GM19099 (cell line): ENCODE measurements around the gene E2F4.

Source experiments
- POLR2A ChIP-seq: IDR thresholded peaks from 3 replicates; pipeline ENCODE4 v1.6.1; 2011; ENCODE audit warnings: low read depth; ENCODE audit not compliant: insufficient read length; ENCODE audit errors: extremely low read depth

E2F4 gene

DNA sequence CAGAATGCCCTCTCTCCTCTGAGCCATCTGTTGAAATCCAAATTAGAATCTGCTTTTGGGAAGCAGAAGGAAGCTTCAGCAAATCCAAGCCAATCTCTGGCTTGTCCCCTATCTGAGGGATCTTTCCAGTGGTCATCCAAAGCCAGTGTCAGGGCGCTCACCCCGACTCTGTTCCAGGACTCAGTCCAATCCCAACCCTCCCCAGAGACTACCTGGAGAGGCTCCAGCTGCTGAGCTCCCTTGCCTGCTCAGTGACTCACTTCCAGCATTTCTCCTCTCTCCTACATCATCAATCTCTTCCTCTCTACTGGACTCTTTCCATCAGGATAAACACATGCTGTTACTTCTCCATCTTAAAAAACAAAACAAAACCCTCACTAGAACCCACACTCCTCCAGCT is 10.6 kb upstream of the E2F4 start:
- no peak for TF ChIP-seq POLR2A

DNA sequence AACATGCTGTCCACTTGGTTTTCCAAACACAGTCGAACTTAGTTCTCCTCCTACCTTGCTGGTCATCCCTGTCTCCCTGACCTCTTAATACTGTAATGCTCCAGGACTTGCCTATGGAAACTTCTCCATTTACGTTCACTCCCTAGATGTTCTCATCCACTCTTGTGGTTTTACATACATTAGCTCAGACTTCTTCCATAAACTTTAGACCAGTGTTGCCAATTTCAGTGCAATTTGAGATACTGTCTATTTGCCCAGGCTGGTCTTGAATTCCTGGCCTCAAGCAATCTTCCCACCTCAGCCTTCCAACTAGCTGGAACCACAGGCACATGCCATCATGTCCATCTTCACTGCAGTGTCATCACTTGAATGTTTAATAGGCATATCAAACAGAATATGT is 9.7 kb upstream of the E2F4 start:
- TF ChIP-seq POLR2A: no peak

DNA sequence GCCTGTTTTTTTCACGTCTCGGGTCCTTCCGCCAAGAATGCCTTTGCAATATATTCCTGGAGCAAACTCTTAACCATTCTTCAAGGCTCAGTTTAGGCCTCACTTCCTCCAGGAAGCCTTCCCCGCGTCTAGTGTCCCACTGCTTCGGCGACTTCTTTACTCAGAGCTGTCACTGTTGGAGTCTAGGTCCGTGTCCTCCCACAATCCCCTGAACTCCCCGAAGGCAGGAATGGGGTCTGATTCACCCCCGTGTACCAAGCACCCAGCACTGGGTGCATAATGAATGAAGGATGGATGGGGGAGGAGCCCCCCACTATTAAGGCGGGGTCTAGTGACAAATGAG is 8.7 kb upstream of the E2F4 start:
- TF ChIP-seq POLR2A: no peak

DNA sequence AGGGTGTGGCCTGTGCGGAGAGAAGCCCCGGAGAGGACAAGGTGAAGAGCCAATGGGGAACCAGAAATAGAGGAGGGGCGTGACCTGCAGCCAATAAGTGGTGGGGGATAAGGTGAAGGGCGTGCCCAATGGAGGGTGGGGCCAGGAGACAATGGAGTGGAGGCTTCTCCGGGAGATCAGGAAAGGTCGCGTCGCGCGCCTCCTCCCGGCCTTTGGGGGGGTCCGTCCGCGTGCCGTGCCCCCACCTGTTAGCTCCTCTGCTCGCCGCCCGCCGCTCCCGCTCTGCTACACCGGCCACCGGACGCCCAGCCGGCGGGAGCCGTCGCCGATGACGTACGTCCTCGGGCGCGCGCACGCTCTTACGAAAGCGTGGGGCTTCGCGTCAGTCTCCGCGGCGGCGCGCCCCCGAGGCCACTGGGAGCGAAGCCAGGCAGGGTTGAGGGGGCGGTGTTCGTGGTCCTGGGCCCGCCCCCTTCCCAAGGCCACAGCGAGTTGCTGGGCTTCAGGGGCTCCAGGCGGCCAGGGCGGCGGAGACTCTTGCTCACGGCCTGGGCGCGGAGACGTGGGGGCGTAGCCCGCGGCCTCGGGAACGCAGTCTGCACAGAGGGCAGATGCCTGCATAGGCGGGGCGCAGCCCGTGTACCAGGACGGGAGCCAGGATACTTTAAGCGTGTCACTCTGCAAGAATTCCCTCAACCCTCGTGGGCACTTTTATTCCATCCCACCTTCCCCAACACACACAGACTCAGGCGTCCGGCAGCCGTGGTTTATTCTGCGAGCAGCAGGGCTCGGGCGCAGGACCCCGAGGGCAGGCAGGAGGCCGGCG is 8.1 kb upstream of the E2F4 start, which contains the start of gene MATCAP1:
Gene MATCAP1 (minus strand): TSS at position 337 of the 826 bp plus-strand sequence. CDS start 3,353 bp downstream, outside the sequence.
- peak; percentile 67 for TF ChIP-seq POLR2A

DNA sequence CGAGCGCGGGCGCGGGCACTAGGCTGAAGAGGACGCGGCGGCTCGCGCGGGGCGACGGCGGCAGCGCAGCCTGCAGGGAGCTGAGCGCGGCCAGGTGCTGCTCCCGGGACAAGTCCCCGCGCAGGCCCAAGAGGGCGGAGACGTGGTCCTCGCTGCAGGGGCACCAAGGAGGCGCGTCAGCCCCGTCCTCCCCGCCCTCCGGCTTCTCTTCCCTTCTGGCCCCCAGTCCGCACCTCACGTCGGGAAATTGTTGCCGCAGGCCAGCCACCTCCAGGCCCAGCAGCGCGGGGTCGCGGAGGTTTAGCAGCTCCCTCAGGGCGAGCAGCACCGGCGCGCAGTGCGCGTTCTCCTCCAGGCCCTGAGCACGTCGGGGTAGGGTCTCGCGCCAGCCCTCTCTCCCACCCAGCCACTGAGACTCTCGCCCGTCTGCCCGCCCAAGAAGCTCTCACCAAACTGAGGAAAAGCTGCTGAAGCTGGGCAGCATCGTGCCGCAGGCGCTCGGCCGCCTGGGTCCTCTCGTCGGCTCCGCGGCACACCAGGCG is 7.4 kb upstream of the E2F4 start:
- TF ChIP-seq POLR2A: no peak

DNA sequence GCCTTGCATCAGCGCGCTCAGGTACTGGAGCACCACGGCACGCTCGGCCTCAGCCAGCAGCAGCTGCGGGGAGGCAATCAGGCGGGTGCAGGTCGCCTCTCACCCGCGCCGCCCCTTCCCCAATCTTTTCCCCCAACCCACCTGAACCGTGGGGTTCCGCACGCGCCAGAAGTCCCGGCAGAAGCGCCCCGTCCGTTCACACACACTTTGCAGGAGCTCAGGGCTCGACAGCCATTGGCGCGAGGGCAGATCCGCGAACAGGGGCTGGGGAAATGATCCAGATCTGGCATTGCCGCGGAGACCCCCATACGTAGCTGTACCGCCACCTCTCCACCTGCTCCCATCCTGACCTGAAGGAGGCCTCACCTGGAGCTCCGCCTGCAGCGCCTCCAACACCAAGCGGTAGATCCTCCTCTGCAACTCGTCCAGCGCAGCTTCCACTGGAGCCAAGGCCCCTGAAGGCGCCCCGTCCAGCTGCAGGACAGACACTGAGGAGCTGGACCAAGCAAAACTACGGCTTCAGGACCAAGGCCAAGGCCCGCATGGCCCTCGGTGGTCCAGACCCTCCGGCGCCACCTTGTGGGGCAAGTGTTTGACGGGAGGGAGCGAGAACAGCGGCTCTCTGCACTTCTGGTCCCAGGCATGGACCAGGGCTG is 6.8 kb upstream of the E2F4 start:
- no peak for TF ChIP-seq POLR2A

DNA sequence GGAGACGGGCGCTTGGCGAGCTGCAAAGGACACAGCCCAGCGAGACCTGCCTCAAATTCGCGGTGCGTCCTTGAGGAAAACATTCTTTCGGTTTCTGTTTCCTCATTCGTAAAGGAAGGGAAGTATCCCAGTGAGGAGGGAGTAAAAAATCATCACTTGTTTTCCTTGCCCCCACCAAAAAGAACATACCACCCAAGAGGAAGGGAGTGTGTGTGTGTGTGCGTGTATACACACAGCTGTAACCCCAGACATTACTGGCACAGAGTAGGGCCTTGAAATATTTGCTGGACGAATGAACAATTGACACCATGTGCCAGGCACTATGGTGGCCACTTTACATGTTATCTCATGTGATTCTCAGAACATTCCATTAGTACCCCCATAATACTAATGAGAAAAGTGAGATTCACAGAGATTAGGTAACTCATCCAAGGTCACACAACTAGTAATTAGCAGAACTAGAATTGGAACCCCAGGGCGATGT is 6.3 kb upstream of the E2F4 start:
- TF ChIP-seq POLR2A: no peak

DNA sequence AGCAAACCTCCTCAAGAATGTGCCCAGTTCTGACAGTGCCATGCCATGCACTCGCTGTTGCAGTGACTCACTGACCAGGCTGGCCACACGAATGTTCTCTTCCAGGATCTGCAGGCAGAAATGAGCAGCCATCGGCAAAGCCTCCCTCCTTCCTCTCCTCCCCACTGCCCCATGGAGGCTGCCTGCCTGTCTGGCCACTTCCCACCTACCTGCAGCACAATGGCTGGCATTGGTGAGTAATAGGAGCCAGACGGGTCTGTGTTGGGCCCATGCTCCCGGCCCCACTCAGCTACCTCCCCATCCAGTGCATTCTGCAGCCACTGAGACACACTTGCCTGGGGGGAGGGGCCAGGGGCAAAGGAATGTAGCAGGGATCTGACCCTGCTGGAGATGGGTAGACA is 5.4 kb upstream of the E2F4 start:
- TF ChIP-seq POLR2A: no peak

DNA sequence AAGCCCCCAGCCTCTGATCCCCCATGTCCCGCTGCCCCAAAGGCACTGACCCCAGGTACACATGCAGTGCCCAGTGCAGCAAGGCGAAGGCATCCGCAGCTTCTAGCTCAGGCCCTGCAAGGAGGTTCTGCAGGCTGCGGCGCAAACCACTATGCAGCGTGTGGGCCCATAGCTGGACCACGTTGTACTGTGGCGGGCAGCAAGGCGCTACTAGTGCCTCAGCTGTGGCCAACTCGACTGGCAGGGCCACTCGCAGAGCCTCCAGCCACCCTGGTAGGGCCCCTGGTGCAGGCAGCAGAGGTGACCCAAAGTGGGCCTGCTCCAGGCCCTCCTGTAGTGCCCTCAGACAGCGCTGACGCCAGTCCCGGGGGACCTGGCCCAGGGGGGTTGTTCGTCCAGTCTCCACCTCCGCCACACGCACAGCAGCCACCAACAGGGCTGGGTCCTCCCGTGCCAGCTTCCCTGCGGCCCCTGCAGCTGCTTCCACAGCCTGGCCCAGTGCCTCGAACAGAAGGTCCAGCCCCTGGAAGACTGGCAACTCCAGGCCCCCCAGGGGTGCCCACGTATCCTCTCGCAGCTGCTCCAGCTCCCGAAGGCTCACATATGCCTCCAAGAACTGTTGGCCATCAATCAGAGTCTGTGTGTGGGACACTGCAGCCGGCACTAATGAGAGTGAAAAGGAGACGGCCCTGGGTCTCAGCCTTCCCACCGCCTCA is 4.6 kb upstream of the E2F4 start:
- TF ChIP-seq POLR2A: no peak

DNA sequence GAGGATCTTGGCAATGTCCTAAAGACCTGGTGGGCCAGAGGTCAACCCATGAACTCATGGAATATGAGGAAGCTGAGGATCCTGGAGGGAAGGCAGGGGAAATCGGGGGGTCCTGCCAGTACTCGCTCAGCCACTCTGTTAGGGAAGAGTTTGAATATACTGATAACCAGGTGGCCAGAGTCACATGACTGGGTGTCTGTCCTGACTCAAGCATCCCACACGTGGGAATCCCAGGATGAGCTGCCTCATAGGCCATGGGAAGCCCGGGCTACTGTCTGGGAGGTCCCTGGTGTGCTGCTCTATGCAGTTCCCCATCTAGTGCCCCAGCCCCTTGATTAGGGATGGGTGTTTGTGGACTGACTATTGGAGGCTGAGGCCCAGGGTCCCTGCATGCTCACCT is 3.6 kb upstream of the E2F4 start:
- TF ChIP-seq POLR2A: no peak

DNA sequence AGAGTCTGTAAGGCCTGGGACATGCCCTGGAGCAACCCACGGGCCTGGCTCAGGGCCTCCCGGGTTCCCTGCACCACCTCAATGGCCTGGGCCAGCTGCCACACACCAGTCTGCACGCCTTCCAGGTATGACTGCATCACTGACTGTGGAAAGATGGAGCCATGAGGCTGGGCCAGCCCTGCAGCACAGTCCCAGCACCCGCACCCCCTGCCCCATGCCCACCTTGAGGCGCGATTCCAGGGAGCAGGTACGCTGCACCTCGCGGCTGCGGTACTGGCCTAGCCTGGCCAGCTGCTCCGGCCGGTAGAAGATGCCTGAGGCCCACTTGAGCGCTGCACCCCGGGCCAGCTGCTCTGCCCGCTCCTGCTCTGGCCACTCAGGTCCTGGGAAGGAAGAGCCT is 3.2 kb upstream of the E2F4 start:
- TF ChIP-seq POLR2A: no peak

DNA sequence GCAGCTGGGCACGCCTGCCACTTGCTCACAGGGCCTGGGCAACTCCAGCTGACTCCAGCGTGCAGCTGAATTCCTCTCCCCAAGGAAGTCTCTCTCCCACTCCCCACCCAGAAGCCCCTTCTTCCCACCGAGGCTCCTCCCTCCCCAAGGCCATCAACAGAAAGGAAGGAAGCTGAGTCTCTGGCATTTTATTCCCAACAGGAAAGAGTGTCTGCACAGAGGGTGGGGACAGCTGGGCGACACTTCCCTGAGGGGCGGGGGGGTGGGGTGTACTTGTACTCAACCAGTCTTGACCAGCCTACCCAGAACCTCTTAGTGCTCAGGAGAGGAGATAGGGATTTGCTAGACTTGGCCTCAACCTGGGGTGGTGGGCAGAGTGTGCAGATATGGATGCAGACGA is 1.9 kb upstream of the E2F4 start, which contains the start of gene EXOC3L1:
Gene EXOC3L1 (minus strand): TSS at position 96 of the 400 bp plus-strand sequence. CDS start 460 bp downstream, outside the sequence.
- TF ChIP-seq POLR2A: no peak

DNA sequence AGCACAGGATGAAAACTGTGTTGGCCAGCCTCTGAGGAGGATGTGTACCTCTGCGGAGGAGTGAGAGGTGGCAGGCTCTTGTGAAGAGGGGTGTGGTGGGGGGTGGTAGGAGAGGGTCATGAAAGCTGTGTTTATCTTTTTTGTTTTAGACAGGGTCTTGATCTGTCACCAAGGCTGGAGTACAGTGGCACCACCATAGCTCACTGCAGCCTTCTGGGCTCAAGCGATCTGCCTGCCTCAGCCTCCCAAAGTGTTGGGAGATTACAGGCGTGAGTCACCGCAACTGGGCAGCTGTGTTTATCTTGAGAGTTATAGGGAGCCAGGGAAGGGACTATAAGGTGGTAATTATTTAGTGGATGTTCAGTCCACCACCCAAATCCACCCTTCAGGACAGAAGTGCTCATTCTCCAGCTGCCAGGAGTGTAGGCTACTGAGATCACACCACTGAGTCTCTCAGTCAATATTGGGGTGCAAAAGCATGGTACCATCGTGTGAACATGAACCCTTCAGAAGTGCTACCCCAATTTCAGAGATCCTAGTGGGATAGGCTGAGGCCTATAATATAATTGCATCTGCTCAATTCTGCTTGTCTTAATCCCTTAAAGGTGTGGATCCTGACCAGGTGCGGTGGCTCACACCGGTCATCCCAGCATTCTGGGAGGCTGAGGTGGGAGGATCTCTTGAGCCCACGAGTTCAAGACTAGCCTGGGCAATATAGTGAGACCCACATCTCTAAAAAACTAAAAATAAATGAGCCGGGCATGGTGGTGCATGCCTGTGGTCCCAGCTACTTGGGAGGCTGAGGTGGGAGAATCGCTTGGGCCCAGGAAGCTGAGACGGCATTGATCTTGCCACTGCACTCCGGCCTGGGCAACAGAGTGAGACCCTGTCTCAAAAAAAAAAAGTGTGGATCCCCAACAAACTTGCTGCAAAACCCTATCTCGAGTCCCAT is 1.2 kb upstream of the E2F4 start:
- no peak for TF ChIP-seq POLR2A

DNA sequence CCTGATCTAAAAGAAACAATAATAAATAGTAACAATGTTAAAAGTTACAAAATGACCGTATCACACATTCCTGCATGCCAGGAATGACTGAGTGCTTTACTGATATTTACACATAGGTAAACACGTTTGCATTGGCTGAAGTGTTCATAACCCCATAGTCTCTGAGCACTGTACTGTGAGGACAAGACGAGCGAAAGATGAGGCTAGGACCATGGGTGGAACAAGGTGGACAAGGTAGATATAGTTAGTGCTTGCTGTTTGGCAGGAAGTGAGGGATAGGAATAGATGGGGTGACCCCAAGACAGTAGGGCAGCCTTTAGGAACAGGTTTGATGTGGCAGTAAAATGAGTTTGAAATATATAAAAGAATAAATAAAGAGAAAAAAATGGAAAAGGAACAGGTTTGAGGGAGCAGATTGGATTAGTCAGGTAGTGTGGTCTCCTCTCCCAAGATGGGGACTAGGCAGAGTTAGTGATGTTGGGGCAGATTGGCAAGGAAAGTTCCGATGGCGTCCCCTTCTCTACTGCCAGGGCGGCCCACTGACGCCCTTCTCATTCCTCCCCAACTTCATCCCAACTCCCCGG is 452 bp upstream of the E2F4 start:
- TF ChIP-seq POLR2A: no peak
